GM21360 (cell line): ENCODE measurements around the gene DNM3.

Source experiments
- ATAC-seq: cut with Tn5 transposase; IDR thresholded peaks from one replicate; pipeline ENCODE4 v1.9.1; 2021; ENCODE audit warnings: mild to moderate bottlenecking, moderate library complexity; ENCODE audit not compliant: unreplicated experiment

Gene DNM3

DNA sequence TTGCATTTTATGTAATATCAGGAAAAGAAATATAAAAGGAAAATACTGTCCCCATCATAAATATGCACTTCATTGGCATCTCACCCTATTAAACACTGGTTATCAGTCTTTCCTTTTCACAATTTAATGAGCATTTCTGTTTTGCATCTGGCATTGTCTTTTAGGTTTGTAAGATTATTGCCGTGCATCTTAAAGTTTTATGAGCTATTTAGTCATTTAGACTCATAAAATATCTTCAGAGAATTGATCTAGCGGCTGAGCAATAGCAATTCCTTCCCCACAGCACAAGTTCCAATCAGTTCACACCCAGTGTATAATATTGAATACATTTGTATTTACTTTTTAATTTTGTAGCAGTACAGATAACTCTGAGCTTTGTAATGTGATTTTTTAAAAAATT is 466.8 kb downstream of the DNM3 start:
- ATAC-seq: no peak

DNA sequence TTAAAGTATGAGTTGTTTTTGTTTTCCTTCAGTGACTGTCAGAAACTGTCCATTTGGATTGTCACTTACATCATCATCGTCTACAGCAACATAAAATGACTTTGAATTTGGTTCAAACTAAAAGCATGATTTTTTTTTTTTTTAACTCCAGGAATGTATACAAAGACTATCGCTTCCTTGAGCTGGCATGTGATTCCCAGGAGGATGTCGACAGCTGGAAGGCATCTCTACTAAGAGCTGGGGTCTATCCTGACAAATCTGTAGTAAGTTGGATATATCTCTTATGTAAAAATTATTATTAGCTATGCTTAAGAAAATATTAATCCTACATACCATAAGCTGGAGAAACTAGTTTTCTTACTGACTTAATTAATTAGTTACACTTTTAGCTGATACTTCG is 467.3 kb downstream of the DNM3 start:
- ATAC-seq: no peak

DNA sequence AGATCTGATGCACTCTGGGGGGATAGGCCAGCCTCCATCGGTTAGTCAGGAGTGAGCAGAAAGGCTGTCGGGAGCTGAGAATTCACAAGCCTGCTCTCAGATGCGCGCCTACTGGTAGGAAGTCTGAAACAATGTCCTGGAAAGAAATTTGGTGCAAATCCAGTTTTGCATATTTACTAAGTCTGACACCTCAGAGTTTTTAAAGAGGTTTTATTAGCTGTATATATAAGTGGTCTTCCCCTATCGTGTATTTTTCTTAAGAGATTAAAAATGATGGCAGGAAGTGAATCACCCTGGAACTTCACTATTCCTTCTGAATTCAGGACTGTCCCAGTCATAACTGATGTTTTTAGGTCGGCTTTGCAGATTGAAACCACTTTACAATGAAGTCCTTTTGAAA is 479.4 kb downstream of the DNM3 start:
- no peak for ATAC-seq

DNA sequence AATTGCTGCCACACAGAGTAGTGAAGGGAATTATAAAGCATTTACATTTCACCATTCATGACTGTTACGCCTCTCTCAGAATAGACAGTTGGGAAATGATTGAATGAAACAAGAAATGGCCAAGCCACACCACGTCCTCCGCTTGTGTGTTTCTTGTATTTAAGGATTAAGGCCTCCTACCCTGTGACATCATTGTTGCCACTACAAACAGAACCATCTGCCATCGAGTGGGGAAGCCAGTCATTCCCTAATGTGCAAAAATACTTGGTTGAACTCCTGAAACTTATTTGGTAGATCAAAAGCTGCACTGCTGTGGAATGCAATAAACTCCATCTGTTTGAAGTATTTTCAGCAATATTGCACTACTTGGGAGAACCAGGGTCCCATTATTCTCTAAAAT is 480.2 kb downstream of the DNM3 start:
- ATAC-seq: no peak

DNA sequence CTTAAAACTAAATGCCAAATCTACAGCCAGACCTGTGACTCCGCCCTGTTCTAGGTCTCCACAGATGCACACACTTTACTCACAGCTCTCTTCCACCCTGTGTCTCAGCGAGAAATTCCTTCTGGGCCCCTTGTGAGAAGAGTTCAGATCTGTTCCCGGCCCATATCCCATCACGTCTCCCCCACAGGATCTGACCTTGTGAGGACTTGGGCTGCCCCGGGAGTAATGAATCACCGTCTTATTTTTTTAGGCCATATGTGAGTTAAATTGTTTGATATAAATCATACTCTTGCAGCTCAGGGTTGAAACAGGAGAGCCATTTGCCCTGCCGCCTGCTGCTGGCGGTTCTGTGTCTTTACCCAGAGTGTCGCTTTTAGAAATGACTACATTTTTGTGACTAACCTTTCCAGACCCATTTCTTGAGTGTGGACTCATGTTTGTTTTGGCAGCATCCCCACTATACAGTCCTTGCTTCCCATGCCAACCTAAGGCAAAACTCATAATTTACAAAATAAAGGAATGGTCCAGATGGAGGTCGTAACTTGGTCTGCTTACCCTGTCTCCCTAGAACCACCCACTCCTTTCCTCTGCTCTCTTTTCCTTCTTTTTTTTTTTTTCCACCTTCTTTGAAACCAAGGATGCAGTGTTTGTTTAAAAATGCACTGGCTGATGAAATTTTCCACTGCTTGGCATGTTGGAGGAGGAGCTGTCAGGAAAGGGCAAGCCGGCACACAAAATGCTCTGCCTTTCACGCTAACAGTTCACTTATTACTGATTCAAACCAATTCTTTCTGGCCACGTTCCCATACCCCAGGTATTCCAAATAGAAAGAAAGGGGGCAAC is 481.1 kb downstream of the DNM3 start:
- ATAC-seq: no peak

DNA sequence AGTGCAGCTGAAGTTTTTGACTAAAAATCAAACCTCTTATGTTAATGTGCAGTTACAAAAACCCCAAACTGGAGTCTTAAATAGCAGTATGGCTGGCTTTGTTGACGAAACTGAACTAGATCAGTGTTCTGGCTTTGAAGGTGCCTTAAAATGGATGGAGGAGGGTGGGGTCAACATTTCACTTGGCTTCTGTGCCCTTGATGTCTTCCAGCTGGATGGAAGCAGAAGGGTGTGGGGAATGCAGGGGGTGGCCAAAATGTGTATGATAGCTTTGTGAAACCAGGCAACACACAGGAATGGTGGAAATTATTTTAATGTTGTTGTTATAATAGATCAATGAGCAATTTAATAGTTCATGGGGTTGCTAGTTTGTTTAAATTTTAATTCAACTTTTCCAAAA is 482.4 kb downstream of the DNM3 start:
- no peak for ATAC-seq

DNA sequence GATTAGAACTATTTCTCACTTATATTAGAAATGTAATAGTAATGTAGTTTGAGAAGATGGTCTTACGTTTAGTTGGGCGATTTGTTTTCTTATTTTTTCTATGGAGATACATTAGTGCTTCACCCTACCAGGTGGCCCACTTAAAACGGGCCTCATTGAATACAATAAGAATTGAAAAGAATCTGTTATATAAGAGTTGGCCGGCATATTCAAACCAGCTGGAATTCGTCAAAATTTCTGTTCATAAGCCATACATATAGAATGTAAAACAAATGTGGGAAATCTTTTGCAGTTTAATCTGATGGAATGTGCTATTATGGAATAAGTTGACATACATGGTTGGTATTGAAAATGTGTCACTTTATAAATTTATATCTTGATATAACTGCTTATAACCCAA is 482.8 kb downstream of the DNM3 start:
- no peak for ATAC-seq

DNA sequence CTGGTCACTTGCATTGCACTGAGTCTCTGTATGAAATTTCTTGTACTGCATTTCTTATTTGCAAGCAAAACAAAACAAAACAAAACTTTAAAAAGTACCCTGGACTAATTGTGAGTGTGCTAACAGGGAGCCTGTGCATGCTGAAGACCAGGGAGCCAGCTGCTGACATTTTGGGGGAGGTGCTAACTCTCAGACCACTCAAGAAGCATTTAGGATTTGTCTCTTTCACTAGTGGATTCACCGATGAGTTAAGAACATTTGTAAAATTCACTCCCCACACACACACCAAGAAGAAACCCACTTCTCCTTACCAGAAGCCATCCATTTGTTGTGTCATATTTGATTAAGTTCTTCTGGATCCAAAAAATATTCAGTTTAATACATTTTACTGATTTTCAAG is 483.5 kb downstream of the DNM3 start:
- ATAC-seq: no peak

DNA sequence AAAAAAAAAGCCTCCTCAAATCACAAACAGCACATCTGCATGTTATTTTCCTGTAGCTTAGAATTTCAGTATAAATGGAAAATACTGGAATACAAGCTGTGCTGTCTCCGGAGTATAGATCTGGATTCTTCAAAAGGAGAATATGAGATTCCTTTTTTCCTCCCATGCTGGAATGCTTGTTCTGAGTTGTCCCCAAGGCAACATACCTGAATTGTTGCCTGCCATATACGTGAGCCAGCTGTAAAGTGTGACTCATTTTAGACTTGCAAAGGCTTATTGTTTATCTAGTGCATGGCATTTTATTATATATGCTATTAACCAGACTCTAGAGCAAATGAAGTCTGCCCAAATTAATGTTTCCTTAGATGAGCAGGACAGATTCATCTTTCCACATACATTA is 484.2 kb downstream of the DNM3 start:
- no peak for ATAC-seq

DNA sequence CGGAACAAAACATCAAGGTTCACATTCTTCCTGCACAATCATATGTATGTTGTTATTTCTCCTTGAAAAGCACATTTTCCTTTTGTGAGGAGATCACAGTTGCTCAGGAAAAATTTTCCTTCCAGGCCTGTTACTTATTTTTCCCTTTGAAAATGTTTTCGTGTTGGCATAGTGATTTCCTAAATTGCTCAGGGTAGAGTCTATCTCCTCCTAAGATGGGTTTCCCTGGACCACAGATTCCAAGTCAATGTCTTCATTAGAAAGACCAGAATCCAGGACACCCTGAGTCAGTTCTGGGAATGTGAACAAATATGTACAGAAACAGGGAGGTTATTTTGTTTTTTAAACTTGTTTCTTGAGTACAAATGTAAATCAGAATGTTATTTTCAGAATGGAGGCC is 484.8 kb downstream of the DNM3 start:
- ATAC-seq: no peak

DNA sequence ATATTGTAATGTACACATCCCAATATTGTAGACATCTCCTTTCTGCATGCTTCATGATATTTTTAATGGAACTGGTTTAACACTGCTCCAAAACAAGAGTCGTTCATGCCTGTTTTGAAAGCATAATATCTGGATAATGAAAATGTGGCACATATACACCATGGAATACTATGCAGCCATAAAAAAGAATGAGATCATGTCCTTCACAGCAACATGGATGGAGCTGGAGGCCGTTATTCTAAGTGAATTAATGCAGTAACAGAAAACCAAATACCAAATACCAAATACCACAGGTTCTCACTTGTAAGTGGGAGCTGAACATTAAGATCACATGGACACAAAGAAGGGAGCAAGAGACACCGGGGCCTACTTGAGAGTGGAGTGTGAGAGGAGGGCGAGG is 487.0 kb downstream of the DNM3 start:
- no peak for ATAC-seq

DNA sequence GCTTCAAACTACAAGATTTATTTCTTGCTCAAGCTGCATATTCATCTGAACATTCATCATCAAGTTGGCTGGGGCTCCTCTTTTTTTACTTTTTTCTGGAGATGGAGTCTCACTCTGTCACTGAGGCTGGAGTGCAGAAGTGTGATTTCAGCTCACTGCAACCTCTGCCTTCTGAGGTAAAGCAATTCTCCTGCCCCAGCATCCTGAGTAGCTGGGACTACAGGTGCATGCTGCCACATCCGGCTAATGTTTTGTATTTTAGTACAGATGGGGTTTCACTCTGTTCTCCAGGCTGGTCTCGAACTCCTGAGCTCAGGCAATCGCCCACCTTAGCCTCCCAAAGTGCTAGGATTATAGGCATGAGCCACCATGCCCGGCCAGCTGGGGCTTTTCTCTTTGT is 490.9 kb downstream of the DNM3 start:
- no peak for ATAC-seq

DNA sequence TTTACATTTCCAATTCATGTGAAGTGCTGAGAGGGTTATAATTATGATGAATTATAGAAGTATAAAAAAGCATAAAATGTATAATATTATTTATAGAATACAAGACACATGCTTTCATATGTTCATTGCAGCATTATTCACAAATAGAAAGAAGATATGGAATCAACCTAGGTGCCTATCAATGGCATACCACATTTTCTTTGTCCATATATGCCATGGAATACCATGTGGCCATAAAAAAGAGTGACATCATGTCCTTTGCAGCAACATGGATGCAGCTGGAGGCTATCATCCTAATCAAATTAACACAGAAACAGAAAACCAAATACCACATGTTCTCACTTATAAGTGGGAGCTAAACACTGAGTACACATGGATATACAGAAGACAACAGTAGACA is 494.1 kb downstream of the DNM3 start:
- no peak for ATAC-seq

DNA sequence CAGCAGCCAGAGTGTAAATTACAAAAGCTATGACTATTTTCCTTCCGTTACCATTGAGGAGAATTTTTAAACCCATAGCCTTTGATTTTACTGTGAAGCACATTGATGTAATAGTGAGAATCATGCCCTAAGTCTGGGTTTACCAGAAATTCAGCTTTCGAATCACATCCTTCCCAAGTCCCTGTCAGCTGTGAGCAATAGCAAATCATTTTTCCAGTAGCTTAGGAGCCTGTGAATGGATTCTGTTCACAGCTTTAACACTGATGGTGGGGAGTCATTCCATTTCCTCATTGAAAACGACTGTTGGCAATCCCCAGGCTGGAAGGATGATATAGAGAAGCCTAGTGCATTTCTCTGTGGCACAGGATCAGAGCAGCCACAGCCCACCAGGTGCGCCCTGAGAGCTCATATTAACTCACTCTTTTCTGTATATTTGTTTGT is 497.0 kb downstream of the DNM3 start:
- ATAC-seq: no peak

DNA sequence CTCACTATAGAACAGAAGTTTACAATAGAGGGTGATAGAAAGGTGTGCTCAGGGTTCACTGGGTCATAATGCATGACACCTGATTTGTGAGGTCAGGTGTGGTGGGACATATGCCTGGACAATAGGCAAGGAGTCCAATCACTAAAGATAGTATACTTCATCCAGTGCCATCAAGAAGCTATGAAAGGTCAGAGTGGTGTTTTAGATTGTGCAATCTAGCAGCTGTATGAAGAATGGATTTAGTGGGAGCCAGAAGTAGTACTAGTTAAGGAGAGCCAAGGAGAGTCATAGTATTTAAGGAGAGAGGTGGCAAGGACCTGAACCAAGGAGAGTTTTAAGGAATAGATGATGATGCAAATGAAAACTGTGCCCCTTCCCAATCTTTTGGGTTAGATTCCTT is 498.5 kb downstream of the DNM3 start:
- no peak for ATAC-seq

DNA sequence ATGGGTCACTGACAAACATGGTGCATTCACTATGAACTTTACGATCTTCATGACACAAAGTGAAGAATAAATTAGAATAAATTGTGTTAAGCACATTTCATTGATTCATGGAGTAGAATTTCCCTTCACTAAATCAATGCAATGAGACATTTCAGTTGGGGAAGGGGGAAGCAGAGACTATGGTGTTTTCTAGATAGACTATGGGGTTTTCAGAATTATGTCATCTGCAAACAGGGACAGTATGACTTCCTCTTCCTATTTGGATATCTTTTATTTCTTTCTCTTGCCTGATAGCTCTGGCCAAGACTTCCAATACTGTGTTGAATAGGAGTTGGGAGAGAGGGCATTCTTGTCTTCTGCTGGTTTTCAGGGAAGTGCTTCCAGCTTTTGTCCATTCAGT is 499.2 kb downstream of the DNM3 start:
- ATAC-seq: no peak

DNA sequence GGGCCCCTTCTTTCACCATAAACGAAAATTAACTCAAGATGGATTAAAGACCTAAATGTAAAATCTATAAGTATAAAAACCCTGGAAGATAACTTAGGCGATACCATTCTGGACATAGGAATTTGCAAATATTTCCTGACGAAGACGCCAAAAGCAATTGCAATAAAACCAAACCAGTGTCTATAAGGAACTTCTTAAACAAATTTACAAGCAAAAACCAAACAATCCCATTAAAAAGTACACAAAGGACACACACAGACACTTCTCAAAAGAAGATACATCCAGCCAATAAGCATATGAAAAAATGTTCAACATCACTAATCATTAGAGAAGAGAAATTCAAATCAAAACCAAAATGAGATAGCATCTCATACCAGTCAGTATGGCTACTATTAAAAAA is 500.4 kb downstream of the DNM3 start:
- ATAC-seq: no peak

DNA sequence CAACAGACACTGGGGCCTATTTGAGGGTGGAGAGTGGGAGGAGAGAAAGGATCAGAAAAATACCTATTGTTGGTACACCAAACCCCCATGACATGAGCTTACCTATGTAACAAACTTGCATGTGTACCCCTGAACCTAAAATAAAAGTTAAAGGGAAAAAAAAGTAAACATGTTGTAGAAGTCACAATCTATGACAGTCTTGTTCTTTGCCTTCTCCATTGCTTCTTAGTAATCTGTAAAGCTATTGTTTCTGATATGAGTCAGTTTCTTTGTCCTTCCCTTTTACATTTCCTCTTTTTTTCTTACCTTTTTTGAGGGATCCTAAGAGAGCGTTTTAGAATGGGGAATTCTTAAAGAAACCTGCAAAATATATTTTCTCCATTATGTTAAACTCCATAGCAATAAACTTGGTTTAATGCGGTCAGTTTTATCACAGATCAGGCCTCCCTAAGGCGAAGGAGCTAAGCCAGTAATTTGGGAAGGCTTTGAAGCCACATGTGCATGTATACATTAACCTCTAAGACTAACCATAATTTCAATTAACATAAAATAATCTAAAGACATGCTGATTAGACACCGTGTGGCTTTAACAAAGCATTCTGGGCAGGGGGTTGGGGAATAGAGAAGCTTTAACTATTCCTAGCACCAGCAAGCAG is 501.4 kb downstream of the DNM3 start:
- peak; percentile 40 for ATAC-seq

DNA sequence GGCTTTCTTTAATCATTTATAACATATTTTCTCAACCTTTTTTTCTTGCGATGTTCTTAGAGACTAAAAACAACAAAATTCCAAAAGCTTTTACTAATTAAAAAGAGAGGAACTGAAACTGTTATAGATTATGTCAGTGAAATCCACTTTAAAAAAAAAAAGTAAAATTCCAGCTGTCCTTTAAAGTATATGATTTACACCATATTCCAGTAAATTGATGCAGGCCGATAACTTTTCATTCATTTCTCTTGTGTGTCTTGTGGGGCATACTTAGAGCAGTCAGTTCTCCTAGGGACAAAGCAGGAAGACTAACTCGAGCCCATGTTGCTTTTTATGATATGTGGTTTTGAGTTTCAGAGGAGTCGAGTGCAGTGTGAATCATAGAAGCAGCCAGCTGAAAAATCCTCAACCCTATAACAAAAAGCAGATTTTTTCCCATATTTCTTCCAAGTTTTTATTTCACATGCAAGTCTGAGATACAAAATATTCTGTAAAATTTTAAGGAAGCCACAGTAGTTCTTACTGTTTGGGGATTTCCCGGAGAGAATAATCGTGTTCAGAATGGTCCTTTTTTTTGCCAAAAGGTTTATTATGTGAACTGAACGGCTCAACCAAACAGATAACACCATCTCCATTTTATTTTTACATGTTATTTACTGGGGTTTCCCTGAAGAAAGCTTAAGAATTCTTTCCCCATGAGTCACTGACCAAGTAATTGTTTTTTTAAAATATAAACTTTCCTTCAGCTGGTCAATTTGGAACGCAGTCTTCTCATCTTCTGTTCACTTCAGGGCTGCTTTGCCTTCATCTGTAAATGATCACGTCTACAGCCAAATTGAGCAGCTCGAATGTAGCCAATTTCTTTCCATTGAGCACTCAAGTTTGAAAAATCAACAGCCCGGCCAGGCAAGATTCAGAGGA is 502.2 kb downstream of the DNM3 start:
- ATAC-seq: no peak

DNA sequence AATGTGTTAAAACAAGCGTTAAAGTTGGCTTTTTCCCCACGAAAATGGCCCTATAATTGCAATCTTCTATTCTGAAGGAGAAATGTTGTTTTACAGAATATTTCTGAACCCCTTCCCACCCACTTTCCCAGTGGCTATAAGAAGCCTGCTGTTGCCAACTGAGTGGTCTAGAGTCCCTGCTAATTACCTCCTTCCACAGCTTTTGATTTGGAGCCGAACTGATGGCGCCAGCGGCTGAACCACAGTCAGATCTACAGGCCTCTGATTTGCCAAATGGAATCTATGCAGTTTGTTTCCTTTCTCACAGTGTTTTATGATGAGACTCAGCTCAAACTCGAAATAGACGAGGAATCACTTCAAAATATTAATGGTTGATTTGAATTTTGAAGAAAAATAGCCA is 503.1 kb downstream of the DNM3 start:
- ATAC-seq: no peak

DNA sequence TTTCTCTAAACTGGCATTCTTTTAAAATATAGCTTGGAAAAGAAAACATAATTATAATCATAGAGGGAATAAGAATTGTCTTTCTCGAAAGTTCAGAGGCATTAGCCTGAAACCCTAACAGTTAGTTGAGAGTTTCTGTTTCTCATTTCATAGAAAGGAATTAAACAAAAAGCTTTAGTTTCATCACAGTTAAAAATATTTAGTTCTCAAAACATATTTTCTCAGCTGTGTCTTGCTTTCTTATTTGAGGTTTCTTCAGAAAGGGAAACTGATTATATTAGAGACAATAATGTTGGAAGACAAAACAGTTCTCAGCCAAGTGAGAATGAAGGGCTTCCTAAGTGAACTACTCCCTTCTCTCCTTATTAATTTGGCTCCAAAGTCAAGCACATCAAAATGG is 503.8 kb downstream of the DNM3 start:
- no peak for ATAC-seq

DNA sequence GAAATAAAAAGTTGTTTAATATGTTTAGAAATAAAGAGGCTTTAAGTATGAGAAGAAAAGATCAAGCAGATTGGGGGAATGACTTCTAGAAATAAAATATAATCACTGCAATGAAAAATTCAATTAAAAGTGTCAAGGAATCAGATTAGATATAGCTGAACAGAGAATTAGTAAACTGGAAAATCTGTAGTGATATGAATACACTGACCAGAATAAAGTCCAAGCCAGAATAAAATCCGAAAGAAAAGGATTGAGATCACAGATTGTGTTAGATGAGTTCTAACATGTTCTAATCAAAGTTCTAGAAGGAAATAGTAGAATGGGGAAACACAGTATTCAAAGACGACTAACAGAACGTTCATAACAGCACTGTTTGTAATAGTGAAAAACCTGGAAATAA is 506.1 kb downstream of the DNM3 start:
- ATAC-seq: no peak
